ENCODE measurements around the gene RIPPLY3. TPM values are rescaled to one million over a fixed set of nuclear protein-coding genes. Genes with fewer than 3 reads are reported as not detected.

Gene RIPPLY3
- total RNA-seq, 1 experiment from 2014 or later: not detected

GRCh38 chr21:36999131-36999898 is 7.2 kb upstream of the RIPPLY3 start:
- POLR2A ChIA-PET: no interaction called here

More at GRCh38 chr21:36999131-36999898, 7.2 kb upstream of the RIPPLY3 start:
- Histone ChIP-seq H3K36me3 (ENCODE audit: control insufficient read depth in 1 of 2, insufficient read depth in 2 of 2, low read length in 2 of 2) (no peaks in the 10 kb centered on the region), H3K4me1 (ENCODE audit: control insufficient read depth in 1 of 2, insufficient read depth in 2 of 2, low read length in 2 of 2) (no peaks in the 10 kb centered on the region), H3K9me2 (ENCODE audit: insufficient read depth) (no peaks in the 10 kb centered on the region), H3K4me2 (ENCODE audit: low read length) (no peak overlapping the region), H3K4me3 (replicated peaks in 1 of 2; ENCODE audit: low read depth in 1 of 2, low read length in 2 of 2) (no peak overlapping the region), H3K9me3 (ENCODE audit: control insufficient read depth in 1 of 2, insufficient read depth in 1 of 2, low read depth in 1 of 2, low read length in 2 of 2) (no peaks in the 10 kb centered on the region), H2AFZ (ENCODE audit: low read depth, low read length, poor library complexity, severe bottlenecking) (no peak overlapping the region), H4K20me1 (ENCODE audit: insufficient read depth) (no peaks in the 10 kb centered on the region), H3K9ac (ENCODE audit: low read length) (no peak overlapping the region), H3K79me2 (ENCODE audit: insufficient read depth, low read length) (no peaks in the 10 kb centered on the region), H3K27ac (ENCODE audit: low read depth, low read length) (no peak overlapping the region), H3K27me3 (ENCODE audit: insufficient read depth, low read length) (no peaks in the 10 kb centered on the region)
- no peak for DNase-seq (ENCODE audit: low read depth, low spot score)
- ChIA-PET CTCF (interaction anchor here (1.0 to 1.7 kb wide), 4 partner anchors 9 to 11 kb away, joined by 4 to 7 read pairs (median 4); no protein-coding TSS in a partner anchor), RAD21 (ENCODE audit: low non-redundant PET in 1 of 2, low total read pairs in 2 of 2, uncharacterized antibody in 2 of 2, unreplicated experiment in 2 of 2) (no interaction called here)
- intact Hi-C loops (cut with micrococcal nuclease): no loop called here
- ATAC-seq: no peak
- no TSS peak for BruUV-seq (replicated peaks)
- TF ChIP-seq ZFX (IDR thresholded peaks at IDR 0.05) (no peak), FOSL1 (IDR thresholded peaks at IDR 0.05; ENCODE audit: low read depth) (no peak), CTCF (IDR thresholded peaks at IDR 0.05 in 2 of 3, conservative IDR thresholded peaks at IDR 0.05 in 1 of 3; ENCODE audit: borderline replicate concordance in 1 of 3, insufficient read depth in 1 of 3, low read depth in 2 of 3, low read length in 2 of 3) (no peak), EZH2phosphoT487 (IDR thresholded peaks at IDR 0.05; ENCODE audit: borderline replicate concordance) (no peak), ZBTB33 (IDR thresholded peaks at IDR 0.05; ENCODE audit: extremely low read depth, insufficient replicate concordance, low read length) (no peak), SP1 (IDR thresholded peaks at IDR 0.05; ENCODE audit: low read depth) (no peak), ATF3 (IDR thresholded peaks at IDR 0.05) (no peak), JUND (IDR thresholded peaks at IDR 0.05) (no peak), CBX3 (IDR thresholded peaks at IDR 0.05; ENCODE audit: low read depth) (no peak), ZNF274 (IDR thresholded peaks at IDR 0.05; ENCODE audit: low read depth, low read length) (no peak), POLR2AphosphoS5 (IDR thresholded peaks at IDR 0.05; ENCODE audit: low read depth, low read length) (no peak), SRF (IDR thresholded peaks at IDR 0.05; ENCODE audit: low read depth) (no peak)

All from HCT116 (cell line).